Islet of Langerhans (tissue), 1 donor: ENCODE measurements around the gene UBE2L6.
"Not testable (repeated sequence)": the region's sequence is repeated elsewhere in the genome, so short reads cannot be mapped to it uniquely, and the experiment has no call there.

Source experiments
- FAIRE-seq: peaks from one replicate; lab custom pipeline; 2011; peaks lifted over from hg19 to GRCh38; lab: Jason Lieb, UNC

The UBE2L6 gene

GRCh38 chr11:57566905-57567514 is 462 bp downstream of the UBE2L6 start:
- no peak for FAIRE-seq

- FAIRE-seq = peak; percentile 47
These were observed 1.2 kb downstream of the UBE2L6 start for GRCh38 chr11:57566005-57566904.

- FAIRE-seq = no peak
These were observed 4.9 kb downstream of the UBE2L6 start for GRCh38 chr11:57562596-57562995.

GRCh38 chr11:57560146-57560545 is 7.3 kb downstream of the UBE2L6 start:
- no peak for FAIRE-seq

- no peak for FAIRE-seq
These were observed 11.4 kb downstream of the UBE2L6 start for GRCh38 chr11:57556041-57556440.

GRCh38 chr11:57555393-57555792 is 12.1 kb downstream of the UBE2L6 start:
- no peak for FAIRE-seq

GRCh38 chr11:57552479-57552878 is 15.0 kb downstream of the UBE2L6 start:
- no peak for FAIRE-seq

GRCh38 chr11:57551941-57552340 is 15.5 kb downstream of the UBE2L6 start:
- no peak for FAIRE-seq

GRCh38 chr11:57549983-57550382 is 17.5 kb downstream of the UBE2L6 start:
- FAIRE-seq = no peak

- FAIRE-seq = no peak
These were observed 19.6 kb downstream of the UBE2L6 start for GRCh38 chr11:57547854-57548377.

GRCh38 chr11:57546869-57547475 is 20.5 kb downstream of the UBE2L6 start:
- no peak for FAIRE-seq

- no peak for FAIRE-seq
These were observed 21.0 kb downstream of the UBE2L6 start for GRCh38 chr11:57546451-57546850.

- FAIRE-seq = no peak
These were observed 21.6 kb downstream of the UBE2L6 start for GRCh38 chr11:57545883-57546282.

GRCh38 chr11:57544566-57544965 is 22.9 kb downstream of the UBE2L6 start:
- FAIRE-seq = no peak

GRCh38 chr11:57543593-57543992 is 23.9 kb downstream of the UBE2L6 start:
- FAIRE-seq = no peak

GRCh38 chr11:57542582-57542981 is 24.9 kb downstream of the UBE2L6 start:
- FAIRE-seq = no peak

GRCh38 chr11:57541169-57541568 is 26.3 kb downstream of the UBE2L6 start:
- FAIRE-seq = no peak

GRCh38 chr11:57539342-57539741 is 28.1 kb downstream of the UBE2L6 start:
- no peak for FAIRE-seq

- FAIRE-seq = no peak
These were observed 30.4 kb downstream of the UBE2L6 start, which contains the start of gene SMTNL1 for GRCh38 chr11:57536947-57537619. TSS of gene SMTNL1 (plus strand) at chr11:57537595. CDS start at chr11:57542643, 5,048 bp downstream.

- FAIRE-seq = not testable (repeated sequence)
These were observed 33.0 kb downstream of the UBE2L6 start for GRCh38 chr11:57534449-57534848.

- peak; percentile 95 for FAIRE-seq
These were observed 36.6 kb downstream of the UBE2L6 start, which contains the start of gene TIMM10 for GRCh38 chr11:57530596-57531507. TSS of gene TIMM10 (minus strand) at chr11:57530754. CDS start at chr11:57530189, 565 bp downstream.
